MV-4-11 (cell line): Measurements from ENCODE around the gene DCAF8.

Experiments
- DNase-seq: peaks from one replicate; lab custom pipeline; 2025; lab: John Stamatoyannopoulos, UW

The DCAF8 gene

DNA sequence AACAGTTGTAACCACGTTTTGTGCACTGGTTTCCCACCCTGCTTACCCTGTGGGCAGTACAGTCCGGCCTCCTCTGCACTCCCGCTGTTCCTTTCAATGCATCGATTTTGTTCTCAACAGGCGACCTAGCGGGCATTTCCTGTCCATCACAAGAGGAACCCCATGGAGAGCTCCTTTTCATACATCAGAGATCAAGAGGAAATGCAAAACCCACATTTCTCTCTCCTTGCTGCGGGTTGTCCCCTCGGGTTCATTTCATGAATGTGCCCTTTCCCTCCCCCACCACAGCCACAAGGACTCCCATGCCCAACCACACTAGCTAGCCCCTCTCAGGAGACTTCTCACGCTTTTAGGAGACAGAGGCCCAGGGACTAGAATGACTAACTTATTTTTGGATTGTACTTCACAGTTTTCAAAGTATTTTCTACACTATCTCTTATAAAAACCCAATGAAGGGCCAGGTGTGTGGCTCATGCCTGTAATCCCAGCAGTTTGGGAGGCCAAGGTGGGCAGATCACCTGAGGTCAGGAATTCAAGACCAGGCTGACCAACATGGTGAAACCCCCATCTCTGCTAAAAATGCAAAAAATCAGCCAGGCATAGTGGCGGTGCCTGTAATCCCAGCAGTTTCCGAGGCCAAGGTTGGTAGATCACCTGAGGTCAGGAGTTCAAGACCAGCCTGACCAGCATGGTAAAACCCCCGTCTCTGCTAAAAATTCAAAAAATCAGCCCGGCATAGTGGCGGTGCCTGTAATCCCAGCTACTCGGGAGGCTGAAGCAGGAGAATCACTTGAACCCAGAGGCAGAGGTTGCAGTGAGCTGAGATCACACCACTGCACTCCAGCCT is 92.6 kb downstream of the DCAF8 start:
- peak; percentile 81 for DNase-seq

DNA sequence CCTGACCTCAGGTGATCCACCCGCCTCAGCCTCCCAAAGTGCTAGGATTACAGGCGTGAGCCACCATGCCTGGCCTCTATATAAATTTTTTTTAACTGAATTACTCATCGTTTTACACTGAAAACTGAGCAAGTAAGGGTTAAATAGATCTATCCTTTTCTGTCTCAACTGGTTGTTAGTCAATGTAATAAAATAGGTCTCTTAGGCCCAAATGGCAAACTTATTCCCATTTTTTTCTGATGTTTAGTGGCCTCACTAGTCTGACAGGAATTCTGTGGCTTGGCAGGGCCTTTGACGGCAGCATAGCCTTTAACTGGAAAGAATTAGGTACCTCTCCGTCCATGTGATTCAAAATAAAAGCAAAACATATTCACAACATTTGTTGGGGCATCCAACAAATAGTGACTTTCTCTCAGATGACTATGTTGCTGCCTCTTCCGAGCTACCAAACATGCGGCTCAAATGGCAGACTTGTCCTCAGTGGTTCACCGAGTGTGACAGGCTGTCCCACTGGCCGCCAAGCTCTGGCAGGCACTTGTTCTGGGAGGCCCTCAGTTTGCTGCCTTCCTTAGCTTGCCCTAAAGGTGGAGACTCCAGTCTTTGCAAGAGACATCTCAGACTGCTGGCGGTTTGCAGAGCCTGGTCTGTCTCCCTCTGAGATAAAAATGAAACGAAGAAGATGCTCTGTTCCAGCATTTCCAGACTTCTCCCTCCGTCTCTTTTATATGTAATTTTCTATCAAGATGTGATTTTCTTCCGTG is 93.6 kb downstream of the DCAF8 start:
- DNase-seq, result peak; percentile 19

DNA sequence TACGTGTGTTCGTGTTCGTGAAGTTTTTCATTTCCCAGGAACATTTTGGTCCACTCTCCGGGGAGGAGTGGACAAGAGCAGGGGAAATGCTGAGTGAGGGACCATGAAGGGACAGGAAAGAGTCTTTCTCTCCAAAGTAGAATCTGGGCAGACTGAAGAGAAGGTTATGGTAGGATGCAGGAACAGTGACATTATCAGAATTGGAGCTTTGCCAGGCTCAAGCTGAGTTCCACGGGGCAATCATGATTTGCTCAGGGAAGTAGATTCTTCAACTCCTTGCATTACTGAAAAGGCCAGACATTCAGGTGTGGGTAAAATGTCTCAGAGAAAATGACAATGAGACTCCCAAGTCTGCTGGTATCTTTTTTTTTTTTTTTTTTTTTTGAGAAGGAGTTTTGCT is 94.3 kb downstream of the DCAF8 start:
- DNase-seq, result no peak

DNA sequence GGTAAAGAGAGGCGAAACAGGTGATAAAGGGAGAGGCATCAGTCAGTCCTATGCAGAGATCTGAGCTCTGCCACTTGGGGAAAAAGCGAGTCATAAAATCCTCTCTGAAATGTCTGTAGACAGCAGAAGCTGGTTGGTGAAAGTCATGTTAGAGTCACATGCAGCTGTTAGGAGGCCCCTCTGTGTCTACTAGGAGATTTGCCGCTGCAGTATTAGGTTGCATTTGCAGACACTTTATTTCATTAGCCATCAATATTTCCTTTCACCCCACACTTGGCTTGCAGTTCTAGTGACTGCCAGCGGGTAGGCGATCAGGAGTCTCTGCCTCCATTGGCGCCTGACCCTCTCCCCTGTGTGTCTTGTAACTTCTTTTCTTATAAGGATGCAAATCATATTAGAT is 94.8 kb downstream of the DCAF8 start:
- DNase-seq, result peak; percentile 14

DNA sequence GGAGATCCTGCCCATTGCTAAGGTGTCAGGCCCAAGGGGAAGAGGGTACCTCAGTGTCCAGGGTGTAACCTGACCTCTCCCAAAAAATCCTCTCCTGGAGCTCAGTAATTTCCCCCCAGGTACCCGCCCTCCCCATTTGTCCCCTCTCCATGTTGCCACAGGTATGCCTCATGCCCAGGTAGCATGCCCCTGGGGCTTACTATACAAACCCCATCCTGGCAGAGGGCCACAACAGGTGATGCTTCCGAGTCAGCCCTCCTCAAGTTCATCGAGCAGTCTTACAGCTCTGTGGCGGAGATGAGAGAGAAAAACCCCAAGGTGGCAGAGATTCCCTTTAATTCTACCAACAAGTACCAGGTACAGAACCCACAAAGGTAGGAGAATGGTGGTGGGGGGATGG is 95.3 kb downstream of the DCAF8 start:
- no peak for DNase-seq

DNA sequence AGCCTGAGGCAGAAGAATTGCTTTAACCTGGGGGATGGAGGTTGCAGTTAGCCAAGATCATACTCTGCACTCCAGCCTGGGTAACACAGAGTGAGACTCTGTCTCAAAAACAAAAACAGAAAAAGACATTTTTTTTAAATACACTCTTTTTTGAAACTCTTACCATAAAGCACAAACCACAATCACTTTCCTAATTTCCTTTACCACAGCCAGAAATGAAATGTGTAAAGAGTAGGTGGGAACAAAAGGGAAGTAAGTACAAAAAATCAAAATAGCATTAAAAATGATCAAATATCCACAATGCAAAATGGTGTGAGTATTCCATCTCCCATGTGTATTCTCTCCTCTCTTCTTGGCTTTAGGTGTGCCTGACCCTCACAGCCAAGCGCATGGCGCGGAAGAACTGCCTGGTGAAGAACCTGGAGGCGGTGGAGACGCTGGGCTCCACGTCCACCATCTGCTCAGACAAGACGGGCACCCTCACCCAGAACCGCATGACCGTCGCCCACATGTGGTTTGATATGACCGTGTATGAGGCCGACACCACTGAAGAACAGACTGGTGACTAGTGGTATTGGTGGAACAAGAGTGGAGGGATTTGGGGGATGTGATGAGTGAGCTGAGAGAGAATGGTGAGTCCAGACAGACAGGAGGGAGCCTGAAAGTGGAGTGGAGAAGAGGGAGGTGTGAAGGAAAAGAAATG is 96.0 kb downstream of the DCAF8 start:
- DNase-seq, result peak; percentile 24
